ENCODE data around the gene SMU1. TPM values are rescaled to one million over a fixed set of nuclear protein-coding genes. Genes with fewer than 3 reads are reported as not detected.

Gene SMU1
- total RNA-seq, 1 donor = 31.1 TPM

GRCh38 chr9:33108472-33108871 is 32.0 kb upstream of the SMU1 start:
- Histone ChIP-seq H3K4me3 (ENCODE audit: insufficient read depth, low read length) (no peak overlapping the region), H3K27ac (ENCODE audit: low read depth, low read length) (peak overlapping the region; percentile 91), H3K36me3 (ENCODE audit: insufficient read depth, low read length) (peaks cover 37% of the 10 kb centered on the region), H3K79me2 (ENCODE audit: insufficient read depth, low read length) (peaks cover 8% of the 10 kb centered on the region), H3K4me2 (ENCODE audit: insufficient read depth, low read length) (no peak overlapping the region), H3K4me1 (ENCODE audit: insufficient read depth, low read length) (peaks cover 39% of the 10 kb centered on the region), H3K9me3 (ENCODE audit: low read depth, low read length) (no peaks in the 10 kb centered on the region), H4K20me1 (ENCODE audit: insufficient read depth, low read length) (no peaks in the 10 kb centered on the region), H3K27me3 (ENCODE audit: insufficient read depth, low read length) (no peaks in the 10 kb centered on the region), H2AFZ (ENCODE audit: low read length) (no peak overlapping the region)
- no peak for TF ChIP-seq CTCF (IDR thresholded peaks at IDR 0.05; ENCODE audit: extremely low read depth, low read depth, low read length)
- no peak for DNase-seq (ENCODE audit: insufficient read length, low spot score, missing footprints)

- peak; percentile 69 for DNase-seq (ENCODE audit: insufficient read length, low spot score, missing footprints)
- TF ChIP-seq CTCF (IDR thresholded peaks at IDR 0.05; ENCODE audit: extremely low read depth, low read depth, low read length) = no peak
- no peaks in the 10 kb centered on the region for H3K27me3 ChIP-seq (ENCODE audit: insufficient read depth, low read length)
- no peak overlapping the region for H2AFZ ChIP-seq (ENCODE audit: low read length)
- peaks cover 45% of the 10 kb centered on the region for H3K4me1 ChIP-seq (ENCODE audit: insufficient read depth, low read length)
- H4K20me1 ChIP-seq (ENCODE audit: insufficient read depth, low read length) = no peaks in the 10 kb centered on the region
- peak overlapping the region; percentile 91 for H3K27ac ChIP-seq (ENCODE audit: low read depth, low read length)
- no peak overlapping the region for H3K4me3 ChIP-seq (ENCODE audit: insufficient read depth, low read length)
- no peaks in the 10 kb centered on the region for H3K9me3 ChIP-seq (ENCODE audit: low read depth, low read length)
- H3K4me2 ChIP-seq (ENCODE audit: insufficient read depth, low read length) = peak overlapping the region; percentile 1
- H3K79me2 ChIP-seq (ENCODE audit: insufficient read depth, low read length) = peaks cover 8% of the 10 kb centered on the region
- peaks cover 30% of the 10 kb centered on the region for H3K36me3 ChIP-seq (ENCODE audit: insufficient read depth, low read length)
These were observed 31.3 kb upstream of the SMU1 start for GRCh38 chr9:33107762-33108161.

GRCh38 chr9:33106827-33107621 is 30.6 kb upstream of the SMU1 start:
- peak overlapping the region; percentile 56 for H3K4me2 ChIP-seq (ENCODE audit: insufficient read depth, low read length)
- DNase-seq (ENCODE audit: insufficient read length, low spot score, missing footprints) = peak; percentile 93
- peaks cover 6% of the 10 kb centered on the region for H3K79me2 ChIP-seq (ENCODE audit: insufficient read depth, low read length)
- peak overlapping the region; percentile 91 for H3K27ac ChIP-seq (ENCODE audit: low read depth, low read length)
- H3K4me1 ChIP-seq (ENCODE audit: insufficient read depth, low read length) = peaks cover 51% of the 10 kb centered on the region
- peak overlapping the region; percentile 13 for H3K4me3 ChIP-seq (ENCODE audit: insufficient read depth, low read length)
- no peaks in the 10 kb centered on the region for H4K20me1 ChIP-seq (ENCODE audit: insufficient read depth, low read length)
- no peak for TF ChIP-seq CTCF (IDR thresholded peaks at IDR 0.05; ENCODE audit: extremely low read depth, low read depth, low read length)
- H3K9me3 ChIP-seq (ENCODE audit: low read depth, low read length) = no peaks in the 10 kb centered on the region
- no peak overlapping the region for H2AFZ ChIP-seq (ENCODE audit: low read length)
- peaks cover 23% of the 10 kb centered on the region for H3K36me3 ChIP-seq (ENCODE audit: insufficient read depth, low read length)
- H3K27me3 ChIP-seq (ENCODE audit: insufficient read depth, low read length) = no peaks in the 10 kb centered on the region

- Histone ChIP-seq H3K27ac (ENCODE audit: low read depth, low read length) (peak overlapping the region; percentile 91), H3K27me3 (ENCODE audit: insufficient read depth, low read length) (no peaks in the 10 kb centered on the region), H3K4me1 (ENCODE audit: insufficient read depth, low read length) (peaks cover 57% of the 10 kb centered on the region), H4K20me1 (ENCODE audit: insufficient read depth, low read length) (no peaks in the 10 kb centered on the region), H2AFZ (ENCODE audit: low read length) (no peak overlapping the region), H3K79me2 (ENCODE audit: insufficient read depth, low read length) (peaks cover 3% of the 10 kb centered on the region), H3K36me3 (ENCODE audit: insufficient read depth, low read length) (peaks cover 16% of the 10 kb centered on the region), H3K9me3 (ENCODE audit: low read depth, low read length) (no peaks in the 10 kb centered on the region), H3K4me3 (ENCODE audit: insufficient read depth, low read length) (peak overlapping the region; percentile 3), H3K4me2 (ENCODE audit: insufficient read depth, low read length) (peak overlapping the region; percentile 56)
- DNase-seq (ENCODE audit: insufficient read length, low spot score, missing footprints) = no peak
- no peak for TF ChIP-seq CTCF (IDR thresholded peaks at IDR 0.05; ENCODE audit: extremely low read depth, low read depth, low read length)
These were observed 29.9 kb upstream of the SMU1 start for GRCh38 chr9:33106372-33106771.
